Spleen (tissue), 11 donors: ENCODE measurements around the gene ZDHHC14. TPM values are rescaled to one million over a fixed set of nuclear protein-coding genes. Genes with fewer than 3 reads are reported as not detected.

Source experiments
- DNase-seq: peaks from one replicate; pipeline ENCODE4 v3.0.0-alpha.2; 2020
- H3K27ac ChIP-seq, 8 donors: fragments of 200-600 bp; sonication (generic) in 7 of 8; 1 replicate in 4 of 8; 2 replicates in 4 of 8; pipeline versions ENCODE4 v1.5.0 to v1.8.0; 2016 to 2021; ENCODE audit warnings: inconsistent platforms in 4 of 8, mild to moderate bottlenecking in 4 of 8, moderate library complexity in 1 of 8
- H3K27me3 ChIP-seq, 7 donors: fragments of 200-600 bp; sonication (generic) in 6 of 7; replicated peaks in 1 of 7; 1 replicate in 4 of 7; 2 replicates in 3 of 7; pipeline versions ENCODE4 v1.5.0 to v1.8.0; 2016 to 2021; ENCODE audit warnings: inconsistent platforms in 3 of 7, mild to moderate bottlenecking in 1 of 7
- H3K36me3 ChIP-seq, 6 donors: fragments of 200-600 bp; sonication (generic) in 5 of 6; 1 replicate in 4 of 6; 2 replicates in 2 of 6; pipeline versions ENCODE4 v1.5.0 to v1.8.0; 2016 to 2021; ENCODE audit warnings: inconsistent platforms in 2 of 6
- H3K4me1 ChIP-seq, 6 donors: fragments of 200-600 bp; sonication (generic) in 5 of 6; 1 replicate in 3 of 6; 2 replicates in 3 of 6; pipeline versions ENCODE4 v1.5.0 to v1.8.0; 2016 to 2021; ENCODE audit warnings: inconsistent platforms in 3 of 6
- H3K4me3 ChIP-seq, 8 donors: fragments of 200-600 bp; sonication (generic) in 7 of 8; 1 replicate in 4 of 8; 2 replicates in 4 of 8; pipeline versions ENCODE4 v1.5.0 to v1.8.0; 2016 to 2021; ENCODE audit warnings: inconsistent platforms in 4 of 8, mild to moderate bottlenecking in 4 of 8, moderate library complexity in 2 of 8
- H3K9me3 ChIP-seq, 8 donors: fragments of 200-600 bp; sonication (generic) in 7 of 8; 1 replicate in 4 of 8; 2 replicates in 4 of 8; pipeline versions ENCODE4 v1.5.0 to v1.8.0; 2016 to 2021; ENCODE audit warnings: inconsistent platforms in 4 of 8
- CTCF ChIP-seq, 11 experiments: fragments of 200-600 bp in 7 of 11; fragments of 450-650 bp in 4 of 11; sonication (generic) in 4 of 11; IDR thresholded peaks in 8 of 11; conservative IDR thresholded peaks in 3 of 11; 1 replicate in 7 of 11; 2 replicates in 4 of 11; pipeline versions ENCODE4 v1.4.0 to v1.8.0; 2016 to 2021; ENCODE audit warnings: antibody characterized with exemption in 11 of 11, inconsistent platforms in 4 of 11, mild to moderate bottlenecking in 1 of 11
- POLR2A ChIP-seq, 3 donors: fragments of 450-650 bp; IDR thresholded peaks; one replicate each; pipeline ENCODE4 v1.5.1; 2017; ENCODE audit warnings: antibody characterized with exemption in 3 of 3, mild to moderate bottlenecking in 1 of 3
- POLR2AphosphoS5 ChIP-seq, 3 donors: sonication (generic); formaldehyde crosslinking; IDR thresholded peaks; one replicate each; pipeline ENCODE4 v1.5.1; 2017; ENCODE audit warnings: antibody characterized with exemption in 3 of 3
- WGBS, 5 donors: extraction: QIAGEN DNeasy Blood & Tissue Kit in 3 of 5; methylation state at CpG; one replicate each; pipeline versions ENCODE4 v1.1.5 to v1.1.7; 2013 to 2018; 5-methylcytosine and 5-hydroxymethylcytosine counted together
- intact Hi-C: fragments of 100-400 bp; cut with DNase I; formaldehyde crosslinking; loops from one replicate; pipeline ENCODE4 v1.15.0; 2023; ENCODE audit warnings: low total_unique reads
- polyA plus RNA-seq, 3 donors: library from polyadenylated mRNA; stranded (reverse); fragments of 200-250 nt; gene quantifications; one replicate each; pipeline ENCODE4 v1.2.1, GENCODE V29; 2013
- total RNA-seq, 7 donors: library from RNA; depleted of rRNA in 3 of 7; stranded (reverse); fragments of >200 nt in 3 of 7; fragmentation: NEBNext Ultra II Directional in 4 of 7; extraction: Animal tissue kit (Norgen Biotek cat#: 25700) in 4 of 7; gene quantifications; one replicate each; pipeline versions ENCODE4 v1.1.0 to v1.2.1, GENCODE V29; 2016 to 2021
- donor health status: healthy with polysubstance abuse.
- donor health status: DM: no; HTN: no; CAD: no; lungs with moderate emphysema.
- donor health status: DM: no; HTN: no; CAD: no.
- donor health status: Bipolar disorder and iron deficiency.
- donor health status: healthy.
- donor health status: DM: no; HTN: no; CAD: no.
- donor health status: DM: yes; HTN: yes; CAD: no.

The ZDHHC14 gene
- total and polyA plus RNA-seq, 10 donors = 7.8 to 18.2 (median 11.7) TPM

GRCh38 chr6:157659536-157660271 is 278.7 kb downstream of the ZDHHC14 start:
- Histone ChIP-seq H3K27ac (no peak overlapping the region), H3K36me3 (peaks cover 0 to 66% (median 8%) of the 10 kb centered on the region in 6 donors), H3K9me3 (no peaks in the 10 kb centered on the region), H3K4me1 (no peaks in the 10 kb centered on the region), H3K27me3 (no peaks in the 10 kb centered on the region), H3K4me3 (no peak overlapping the region)
- 63 to 68% (median 66%) methylated on average over 19 of the region's 19 CpGs for WGBS, 5 donors
- TF ChIP-seq POLR2AphosphoS5 (IDR thresholded peaks at IDR 0.05) (no peak), CTCF (IDR thresholded peaks at IDR 0.05 in 8 of 11, conservative IDR thresholded peaks at IDR 0.05 in 3 of 11) (no peak), POLR2A (IDR thresholded peaks at IDR 0.05) (no peak)
- intact Hi-C loops = no loop called here
- no peak for DNase-seq

GRCh38 chr6:157660414-157660813 is 279.4 kb downstream of the ZDHHC14 start:
- no peak overlapping the region for H3K27ac ChIP-seq
- TF ChIP-seq POLR2A (IDR thresholded peaks at IDR 0.05) (no peak), POLR2AphosphoS5 (IDR thresholded peaks at IDR 0.05) (no peak), CTCF (IDR thresholded peaks at IDR 0.05 in 8 of 11, conservative IDR thresholded peaks at IDR 0.05 in 3 of 11) (no peak)
- intact Hi-C loops = no loop called here
- H3K27me3 ChIP-seq = no peaks in the 10 kb centered on the region
- peaks cover 0 to 65% (median 6%) of the 10 kb centered on the region in 6 donors for H3K36me3 ChIP-seq
- 80 to 95% (median 91%) methylated on average over 5 of the region's 5 CpGs for WGBS, 5 donors
- no peaks in the 10 kb centered on the region for H3K4me1 ChIP-seq
- no peak for DNase-seq
- H3K4me3 ChIP-seq = no peak overlapping the region
- no peaks in the 10 kb centered on the region for H3K9me3 ChIP-seq

- Histone ChIP-seq H3K4me1 (peaks cover 0 to 1% (median 0%) of the 10 kb centered on the region in 6 donors), H3K4me3 (no peak overlapping the region), H3K27me3 (no peaks in the 10 kb centered on the region), H3K9me3 (no peaks in the 10 kb centered on the region), H3K27ac (no peak overlapping the region), H3K36me3 (peaks cover 0 to 53% (median 6%) of the 10 kb centered on the region in 6 donors)
- WGBS, 5 donors = 74 to 90% (median 81%) methylated on average over 3 of the region's 3 CpGs
- TF ChIP-seq CTCF (IDR thresholded peaks at IDR 0.05 in 8 of 11, conservative IDR thresholded peaks at IDR 0.05 in 3 of 11) = no peak
- TF ChIP-seq POLR2A (IDR thresholded peaks at IDR 0.05) = no peak
- no peak for TF ChIP-seq POLR2AphosphoS5 (IDR thresholded peaks at IDR 0.05)
- DNase-seq = no peak
- intact Hi-C loops = no loop called here
Observed at GRCh38 chr6:157661652-157662051, 280.7 kb downstream of the ZDHHC14 start.

GRCh38 chr6:157663261-157663660 is 282.3 kb downstream of the ZDHHC14 start:
- WGBS, 5 donors = 90 to 100% (median 94%) methylated on average over 4 to 5 of the region's 5 CpGs
- TF ChIP-seq POLR2AphosphoS5 (IDR thresholded peaks at IDR 0.05) (no peak), POLR2A (IDR thresholded peaks at IDR 0.05) (no peak), CTCF (IDR thresholded peaks at IDR 0.05 in 8 of 11, conservative IDR thresholded peaks at IDR 0.05 in 3 of 11) (no peak)
- H3K36me3 ChIP-seq = peaks cover 0 to 37% (median 4%) of the 10 kb centered on the region in 6 donors
- no peaks in the 10 kb centered on the region for H3K9me3 ChIP-seq
- intact Hi-C loops = no loop called here
- peak; percentile 52 for DNase-seq
- H3K4me3 ChIP-seq = no peak overlapping the region
- no peaks in the 10 kb centered on the region for H3K27me3 ChIP-seq
- H3K4me1 ChIP-seq = peaks cover 0 to 16% (median 8%) of the 10 kb centered on the region in 6 donors
- no peak overlapping the region for H3K27ac ChIP-seq
